ENCODE data around the gene STXBP6. TPM values are rescaled to one million over a fixed set of nuclear protein-coding genes. Genes with fewer than 3 reads are reported as not detected.

STXBP6 gene
- total RNA-seq, 1 donor from 2014 or later: 27.1 TPM

DNA sequence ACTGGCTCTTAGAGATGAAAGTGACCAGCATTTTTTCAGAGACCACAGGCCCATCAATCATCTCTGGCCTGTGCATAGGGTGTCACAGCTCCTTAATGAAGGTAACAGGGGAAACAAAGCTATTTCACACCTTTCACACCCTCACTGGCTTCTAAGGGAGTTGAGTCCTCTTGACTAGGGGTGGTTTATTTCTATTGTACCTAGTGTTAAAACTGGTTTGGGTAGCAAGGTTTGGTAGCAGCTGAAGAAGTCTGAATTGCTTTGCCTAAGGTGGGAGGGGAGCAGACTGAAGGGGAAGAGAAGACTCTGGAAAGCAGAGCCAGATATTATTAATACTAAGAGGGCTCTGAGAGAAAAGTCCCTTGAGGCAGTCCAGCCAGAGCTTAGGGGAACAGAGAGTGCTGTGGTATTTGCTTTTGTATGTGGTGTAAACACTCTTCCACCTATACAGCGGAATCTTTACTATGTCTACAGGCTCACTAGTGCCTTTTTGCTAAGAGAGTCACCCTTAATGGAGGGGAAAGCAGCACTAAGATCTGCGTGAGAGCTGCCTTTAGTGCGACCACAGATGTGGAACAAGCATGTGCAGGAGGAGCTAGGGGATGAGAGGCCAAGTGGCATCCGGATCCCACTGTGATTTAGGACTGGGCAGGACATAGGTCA lies 95.8 kb downstream of the STXBP6 start:
- TF ChIP-seq EZH2 (IDR thresholded peaks at IDR 0.05; ENCODE audit: insufficient read depth, low read length): no peak
- TF ChIP-seq, protein P1, sequence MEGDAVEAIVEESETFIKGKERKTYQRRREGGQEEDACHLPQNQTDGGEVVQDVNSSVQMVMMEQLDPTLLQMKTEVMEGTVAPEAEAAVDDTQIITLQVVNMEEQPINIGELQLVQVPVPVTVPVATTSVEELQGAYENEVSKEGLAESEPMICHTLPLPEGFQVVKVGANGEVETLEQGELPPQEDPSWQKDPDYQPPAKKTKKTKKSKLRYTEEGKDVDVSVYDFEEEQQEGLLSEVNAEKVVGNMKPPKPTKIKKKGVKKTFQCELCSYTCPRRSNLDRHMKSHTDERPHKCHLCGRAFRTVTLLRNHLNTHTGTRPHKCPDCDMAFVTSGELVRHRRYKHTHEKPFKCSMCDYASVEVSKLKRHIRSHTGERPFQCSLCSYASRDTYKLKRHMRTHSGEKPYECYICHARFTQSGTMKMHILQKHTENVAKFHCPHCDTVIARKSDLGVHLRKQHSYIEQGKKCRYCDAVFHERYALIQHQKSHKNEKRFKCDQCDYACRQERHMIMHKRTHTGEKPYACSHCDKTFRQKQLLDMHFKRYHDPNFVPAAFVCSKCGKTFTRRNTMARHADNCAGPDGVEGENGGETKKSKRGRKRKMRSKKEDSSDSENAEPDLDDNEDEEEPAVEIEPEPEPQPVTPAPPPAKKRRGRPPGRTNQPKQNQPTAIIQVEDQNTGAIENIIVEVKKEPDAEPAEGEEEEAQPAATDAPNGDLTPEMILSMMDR (IDR thresholded peaks at IDR 0.05; ENCODE audit: insufficient read depth, low read depth, low read length): no peak
- H3K79me2 ChIP-seq (ENCODE audit: insufficient read depth, low read length): no peaks in the 10 kb centered on the region
- DNase-seq (ENCODE audit: low read depth) (no peak), FAIRE-seq (no peak)
- H3K4me2 ChIP-seq (ENCODE audit: low read length): no peak overlapping the region
- no peaks in the 10 kb centered on the region for H3K27me3 ChIP-seq (ENCODE audit: insufficient read depth, low read length)
- Mint-ChIP-seq H3K27ac (ENCODE audit: unreplicated experiment) (no peak overlapping the region), H3K4me3 (ENCODE audit: unreplicated experiment) (no peak overlapping the region), H3K36me3 (ENCODE audit: low read depth, unreplicated experiment) (peaks cover 3% of the 10 kb centered on the region), H3K9me3 (ENCODE audit: unreplicated experiment) (no peaks in the 10 kb centered on the region), H3K4me1 (ENCODE audit: low read depth, unreplicated experiment) (peaks cover 30% of the 10 kb centered on the region), H3K27me3 (ENCODE audit: low read depth, unreplicated experiment) (no peaks in the 10 kb centered on the region)
- H3K9me3 ChIP-seq (ENCODE audit: insufficient read depth, low read depth, low read length): no peaks in the 10 kb centered on the region
- no peak overlapping the region for H2AFZ ChIP-seq (ENCODE audit: low read depth, low read length)
- no peaks in the 10 kb centered on the region for H4K20me1 ChIP-seq (ENCODE audit: insufficient read depth, low read length)
- H3K9ac ChIP-seq (ENCODE audit: low read length): no peak overlapping the region
- no peak overlapping the region for H3K27ac ChIP-seq (ENCODE audit: low read depth, low read length)
- H3K36me3 ChIP-seq (ENCODE audit: insufficient read depth, low read length): no peaks in the 10 kb centered on the region
- no peak overlapping the region for H3K4me3 ChIP-seq (ENCODE audit: insufficient read depth, low read depth, low read length)
- no peaks in the 10 kb centered on the region for H3K4me1 ChIP-seq (ENCODE audit: insufficient read depth, low read length)

DNA sequence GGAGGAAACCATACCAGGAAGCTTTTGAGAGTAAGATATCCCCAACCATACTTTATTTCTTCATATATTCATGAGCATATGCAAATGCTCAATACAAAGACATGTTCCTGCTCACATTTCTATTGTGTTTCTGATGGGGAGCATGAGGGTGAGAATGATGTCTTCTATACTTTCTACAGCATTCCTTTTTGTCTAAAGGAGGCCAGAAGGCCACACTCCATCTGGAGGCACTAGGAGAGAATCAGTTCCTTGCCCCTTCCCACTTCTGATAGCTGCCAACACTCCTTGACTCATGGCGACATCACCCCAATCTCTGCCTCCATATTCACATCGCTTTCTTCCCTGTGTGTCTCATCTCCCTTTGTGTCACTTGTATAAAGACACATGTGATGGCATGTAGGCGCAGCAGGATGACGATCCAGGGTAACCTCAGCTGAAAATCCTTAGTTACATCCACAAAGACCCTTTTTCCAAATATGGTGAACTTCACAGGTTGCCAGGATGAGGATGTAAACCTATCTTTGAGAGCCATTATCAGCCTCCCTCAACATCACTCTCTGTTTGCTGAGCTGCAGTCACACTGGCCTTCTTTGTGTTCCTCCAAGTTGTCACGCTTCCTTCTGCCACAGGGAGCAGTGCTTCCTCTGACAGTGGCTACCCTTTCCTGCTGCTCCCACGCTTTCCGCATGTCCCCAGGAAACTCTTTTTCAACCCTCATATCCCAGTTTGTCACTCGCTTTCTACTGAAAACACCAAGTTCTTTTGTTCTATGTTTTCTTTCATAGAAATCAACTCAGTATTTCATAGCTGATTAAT lies 96.9 kb downstream of the STXBP6 start:
- no peak for DNase-seq (ENCODE audit: low read depth)
- no peak overlapping the region for H3K9ac ChIP-seq (ENCODE audit: low read length)
- no peaks in the 10 kb centered on the region for H3K79me2 ChIP-seq (ENCODE audit: insufficient read depth, low read length)
- H3K4me3 Mint-ChIP-seq (ENCODE audit: unreplicated experiment): no peak overlapping the region
- no peak for TF ChIP-seq EZH2 (IDR thresholded peaks at IDR 0.05; ENCODE audit: insufficient read depth, low read length)
- TF ChIP-seq, protein P1 (IDR thresholded peaks at IDR 0.05; ENCODE audit: insufficient read depth, low read depth, low read length): no peak
- H3K4me3 ChIP-seq (ENCODE audit: insufficient read depth, low read depth, low read length): no peak overlapping the region
- peaks cover 21% of the 10 kb centered on the region for H3K4me1 Mint-ChIP-seq (ENCODE audit: low read depth, unreplicated experiment)
- H2AFZ ChIP-seq (ENCODE audit: low read depth, low read length): no peak overlapping the region
- H3K27ac ChIP-seq (ENCODE audit: low read depth, low read length): no peak overlapping the region
- no peaks in the 10 kb centered on the region for H4K20me1 ChIP-seq (ENCODE audit: insufficient read depth, low read length)
- no peaks in the 10 kb centered on the region for H3K4me1 ChIP-seq (ENCODE audit: insufficient read depth, low read length)
- H3K9me3 Mint-ChIP-seq (ENCODE audit: unreplicated experiment): no peaks in the 10 kb centered on the region
- no peaks in the 10 kb centered on the region for H3K27me3 ChIP-seq (ENCODE audit: insufficient read depth, low read length)
- H3K4me2 ChIP-seq (ENCODE audit: low read length): no peak overlapping the region
- no peak overlapping the region for H3K27ac Mint-ChIP-seq (ENCODE audit: unreplicated experiment)
- H3K9me3 ChIP-seq (ENCODE audit: insufficient read depth, low read depth, low read length): no peaks in the 10 kb centered on the region
- no peaks in the 10 kb centered on the region for H3K27me3 Mint-ChIP-seq (ENCODE audit: low read depth, unreplicated experiment)
- no peak for FAIRE-seq
- peaks cover 3% of the 10 kb centered on the region for H3K36me3 Mint-ChIP-seq (ENCODE audit: low read depth, unreplicated experiment)
- H3K36me3 ChIP-seq (ENCODE audit: insufficient read depth, low read length): no peaks in the 10 kb centered on the region

Measured in astrocyte (in vitro differentiated cells and primary cell).